ENCODE data around the gene SST.
"Not testable (repeated sequence)": the region's sequence is repeated elsewhere in the genome, so short reads cannot be mapped to it uniquely, and the experiment has no call there.

DNA sequence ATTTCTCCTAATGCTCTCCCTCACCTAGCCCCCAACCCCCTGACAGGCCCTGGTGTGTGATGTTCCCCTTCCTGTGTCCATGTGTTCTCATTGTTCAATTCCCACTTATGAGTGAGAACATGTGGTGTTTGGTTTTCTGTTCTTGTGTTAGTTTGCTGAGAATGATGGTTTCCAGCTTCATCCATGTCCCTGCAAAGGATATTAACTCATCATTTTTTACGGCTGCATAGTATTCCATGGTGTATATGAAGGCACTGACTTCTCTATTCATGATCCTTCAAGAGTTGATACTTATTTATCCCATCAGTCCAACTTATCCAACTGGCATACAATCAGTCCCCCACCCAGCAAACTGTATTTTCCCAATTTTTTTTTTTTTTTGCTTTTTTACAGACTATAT lies 24.8 kb downstream of the SST start:
- not testable (repeated sequence) for TF ChIP-seq POLR2A (IDR thresholded peaks at IDR 0.05; ENCODE audit: low read depth, low read length); CEBPB (IDR thresholded peaks at IDR 0.05; ENCODE audit: low read depth, low read length); USF2 (IDR thresholded peaks at IDR 0.05; ENCODE audit: low read depth, low read length); MAFK (IDR thresholded peaks at IDR 0.05; ENCODE audit: low read depth, low read length); MXI1 (IDR thresholded peaks at IDR 0.05; ENCODE audit: borderline replicate concordance, low read depth, low read length); MAZ (IDR thresholded peaks at IDR 0.05; ENCODE audit: borderline replicate concordance, low read depth, low read length); ELK1 (IDR thresholded peaks at IDR 0.05; ENCODE audit: borderline replicate concordance, low read depth, low read length); SMC3 (IDR thresholded peaks at IDR 0.05; ENCODE audit: low read depth, low read length); RCOR1 (IDR thresholded peaks at IDR 0.05; ENCODE audit: insufficient replicate concordance, low read length); CHD1 (IDR thresholded peaks at IDR 0.05; ENCODE audit: low read depth, low read length); RAD21 (IDR thresholded peaks at IDR 0.05; ENCODE audit: low read length); RFX5 (IDR thresholded peaks at IDR 0.05; ENCODE audit: low read depth, low read length); BHLHE40 (IDR thresholded peaks at IDR 0.05; ENCODE audit: low read depth, low read length)
- TF ChIP-seq, protein P1, sequence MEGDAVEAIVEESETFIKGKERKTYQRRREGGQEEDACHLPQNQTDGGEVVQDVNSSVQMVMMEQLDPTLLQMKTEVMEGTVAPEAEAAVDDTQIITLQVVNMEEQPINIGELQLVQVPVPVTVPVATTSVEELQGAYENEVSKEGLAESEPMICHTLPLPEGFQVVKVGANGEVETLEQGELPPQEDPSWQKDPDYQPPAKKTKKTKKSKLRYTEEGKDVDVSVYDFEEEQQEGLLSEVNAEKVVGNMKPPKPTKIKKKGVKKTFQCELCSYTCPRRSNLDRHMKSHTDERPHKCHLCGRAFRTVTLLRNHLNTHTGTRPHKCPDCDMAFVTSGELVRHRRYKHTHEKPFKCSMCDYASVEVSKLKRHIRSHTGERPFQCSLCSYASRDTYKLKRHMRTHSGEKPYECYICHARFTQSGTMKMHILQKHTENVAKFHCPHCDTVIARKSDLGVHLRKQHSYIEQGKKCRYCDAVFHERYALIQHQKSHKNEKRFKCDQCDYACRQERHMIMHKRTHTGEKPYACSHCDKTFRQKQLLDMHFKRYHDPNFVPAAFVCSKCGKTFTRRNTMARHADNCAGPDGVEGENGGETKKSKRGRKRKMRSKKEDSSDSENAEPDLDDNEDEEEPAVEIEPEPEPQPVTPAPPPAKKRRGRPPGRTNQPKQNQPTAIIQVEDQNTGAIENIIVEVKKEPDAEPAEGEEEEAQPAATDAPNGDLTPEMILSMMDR (conservative IDR thresholded peaks at IDR 0.05; ENCODE audit: low read depth, low read length): not testable (repeated sequence)

Measured in IMR-90 (cell line).